LNCAP (cell line): ENCODE results near the gene SP140L.

Experiments
- CTCF ChIP-seq: fragments of 450-650 bp; IDR thresholded peaks from 2 replicates; pipeline ENCODE4 v1.5.1; 2017; ENCODE audit warnings: mild to moderate bottlenecking

Gene SP140L

GRCh38 chr2:230329946-230330605 is 3.1 kb downstream of the SP140L start:
- no peak for TF ChIP-seq CTCF

GRCh38 chr2:230330725-230331124 is 3.7 kb downstream of the SP140L start:
- TF ChIP-seq CTCF = no peak

- no peak for TF ChIP-seq CTCF
Measured at GRCh38 chr2:230335461-230335863, 8.5 kb downstream of the SP140L start.

GRCh38 chr2:230335864-230336506 is 9.0 kb downstream of the SP140L start:
- no peak for TF ChIP-seq CTCF

- TF ChIP-seq CTCF = no peak
Measured at GRCh38 chr2:230343747-230344146, 16.8 kb downstream of the SP140L start.

GRCh38 chr2:230346465-230346864 is 19.5 kb downstream of the SP140L start:
- no peak for TF ChIP-seq CTCF

GRCh38 chr2:230346921-230347533 is 20.0 kb downstream of the SP140L start:
- TF ChIP-seq CTCF = no peak
